ENCODE measurements around the gene RNFT1.
"Not testable (repeated sequence)": the region's sequence is repeated elsewhere in the genome, so short reads cannot be mapped to it uniquely, and the experiment has no call there.

The RNFT1 gene, protein sequence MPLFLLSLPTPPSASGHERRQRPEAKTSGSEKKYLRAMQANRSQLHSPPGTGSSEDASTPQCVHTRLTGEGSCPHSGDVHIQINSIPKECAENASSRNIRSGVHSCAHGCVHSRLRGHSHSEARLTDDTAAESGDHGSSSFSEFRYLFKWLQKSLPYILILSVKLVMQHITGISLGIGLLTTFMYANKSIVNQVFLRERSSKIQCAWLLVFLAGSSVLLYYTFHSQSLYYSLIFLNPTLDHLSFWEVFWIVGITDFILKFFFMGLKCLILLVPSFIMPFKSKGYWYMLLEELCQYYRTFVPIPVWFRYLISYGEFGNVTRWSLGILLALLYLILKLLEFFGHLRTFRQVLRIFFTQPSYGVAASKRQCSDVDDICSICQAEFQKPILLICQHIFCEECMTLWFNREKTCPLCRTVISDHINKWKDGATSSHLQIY

DNA sequence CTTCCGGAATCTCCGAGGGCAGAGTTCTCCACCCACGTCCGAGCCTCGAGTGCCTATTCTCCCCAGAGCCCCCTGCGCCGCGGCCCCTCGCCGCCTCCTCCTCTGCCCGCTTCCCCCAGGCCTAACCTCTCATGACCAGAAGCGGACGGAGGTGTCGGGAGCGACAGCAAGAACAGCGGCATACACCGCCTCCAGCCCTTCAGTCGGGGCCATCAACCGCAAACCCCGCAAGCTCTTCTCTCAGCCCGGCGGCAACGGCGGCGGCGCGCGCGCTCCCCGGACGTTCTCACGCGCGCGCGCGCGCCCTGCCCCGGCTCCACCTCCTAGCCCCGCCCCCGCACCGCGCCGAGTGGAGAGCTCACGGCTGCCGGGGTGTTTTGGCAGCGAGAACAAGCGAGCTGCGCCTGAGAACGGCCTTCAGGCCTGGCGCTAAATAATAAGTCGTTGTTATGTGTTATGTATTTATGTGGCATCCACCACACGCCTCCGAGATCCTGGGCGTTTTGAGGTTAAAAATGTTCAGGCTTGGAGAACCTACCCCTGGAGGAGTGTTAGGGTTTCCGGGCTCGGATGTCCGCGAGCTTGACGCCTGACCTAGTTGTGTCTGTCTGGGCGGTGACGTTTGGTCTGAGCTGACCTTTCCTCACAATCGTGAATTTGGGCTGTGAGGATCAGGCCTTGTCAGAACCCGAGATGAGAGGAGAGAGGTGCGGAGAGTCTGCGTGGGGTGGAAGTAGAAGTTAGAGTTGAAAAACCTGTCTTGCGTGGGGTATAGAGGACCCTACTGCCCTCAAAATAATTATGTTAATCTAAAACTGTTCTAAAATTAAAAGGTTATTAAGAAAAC, at the start of gene RNFT1:
TSS of gene RNFT1 (minus strand) at position 259 of the 847 bp plus-strand sequence. CDS start at position 182, 77 bp downstream.
- Histone ChIP-seq H3K36me3 (ENCODE audit: control insufficient read depth, insufficient read depth, low read length) (no peaks in the 10 kb centered on the region), H3K4me1 (ENCODE audit: control insufficient read depth, insufficient read depth, low read length) (no peaks in the 10 kb centered on the region), H3K9ac (ENCODE audit: low read depth, low read length) (peak within 1 kb of the TSS; percentile 71), H3K4me3 (ENCODE audit: low read depth, low read length) (peak within 1 kb of the TSS; percentile 96), H3K27ac (ENCODE audit: low read depth, low read length) (peak within 1 kb of the TSS; percentile 78), H3K27me3 (ENCODE audit: control insufficient read depth, insufficient read depth, low read length) (peaks cover 12% of the 10 kb centered on the region), H3K9me3 (ENCODE audit: control insufficient read depth, insufficient read depth, low read length) (no peaks in the 10 kb centered on the region)

DNA sequence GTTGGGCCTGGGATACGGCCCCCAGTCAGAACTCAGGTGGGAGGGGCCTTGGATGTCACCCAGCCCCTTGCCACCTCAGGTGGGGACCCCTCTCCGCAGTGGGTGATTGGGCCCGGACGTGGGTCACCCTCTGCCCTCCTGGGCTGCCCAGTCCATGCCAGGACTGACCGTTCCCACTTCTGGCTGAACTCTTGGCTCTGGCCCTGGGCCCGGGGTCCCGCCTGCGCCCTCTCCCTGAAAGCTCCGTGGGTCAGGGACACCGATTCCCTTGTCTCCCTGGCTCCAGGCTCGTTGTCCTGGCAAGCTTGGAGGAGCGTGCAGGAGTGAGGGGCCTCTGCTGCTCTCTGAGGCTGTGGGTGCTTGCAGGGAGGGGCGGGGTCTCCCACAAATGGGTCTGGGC, 44.8 kb upstream of the RNFT1 start:
- H3K9ac ChIP-seq (ENCODE audit: low read depth, low read length); H3K27ac ChIP-seq (ENCODE audit: low read depth, low read length); H3K27me3 ChIP-seq (ENCODE audit: control insufficient read depth, insufficient read depth, low read length); H3K4me3 ChIP-seq (ENCODE audit: low read depth, low read length); H3K4me1 ChIP-seq (ENCODE audit: control insufficient read depth, insufficient read depth, low read length); H3K9me3 ChIP-seq (ENCODE audit: control insufficient read depth, insufficient read depth, low read length); H3K36me3 ChIP-seq (ENCODE audit: control insufficient read depth, insufficient read depth, low read length): not testable (repeated sequence)

DNA sequence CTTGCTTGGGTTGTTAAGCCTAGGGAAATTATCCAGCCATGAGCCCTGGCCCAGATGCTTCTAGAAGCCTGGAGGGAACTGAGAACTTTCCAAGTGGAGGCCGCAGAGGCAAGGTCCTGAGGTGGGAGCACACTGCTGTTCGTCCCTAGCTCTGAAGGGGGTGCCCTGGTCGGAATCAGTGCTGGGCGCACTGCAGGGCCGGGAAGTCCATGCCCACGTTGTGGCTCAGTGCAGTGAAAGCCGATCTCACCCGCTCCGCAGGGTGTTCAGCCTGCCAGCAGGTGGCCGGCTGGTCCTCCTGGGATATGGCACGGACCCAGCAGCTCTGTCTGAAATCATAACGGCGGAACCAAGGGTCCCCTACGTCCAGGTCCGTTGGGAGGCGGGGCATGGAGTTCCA, 43.8 kb upstream of the RNFT1 start:
- H3K4me3 ChIP-seq (ENCODE audit: low read depth, low read length); H3K27ac ChIP-seq (ENCODE audit: low read depth, low read length); H3K4me1 ChIP-seq (ENCODE audit: control insufficient read depth, insufficient read depth, low read length); H3K9ac ChIP-seq (ENCODE audit: low read depth, low read length); H3K27me3 ChIP-seq (ENCODE audit: control insufficient read depth, insufficient read depth, low read length); H3K9me3 ChIP-seq (ENCODE audit: control insufficient read depth, insufficient read depth, low read length); H3K36me3 ChIP-seq (ENCODE audit: control insufficient read depth, insufficient read depth, low read length): not testable (repeated sequence)

DNA sequence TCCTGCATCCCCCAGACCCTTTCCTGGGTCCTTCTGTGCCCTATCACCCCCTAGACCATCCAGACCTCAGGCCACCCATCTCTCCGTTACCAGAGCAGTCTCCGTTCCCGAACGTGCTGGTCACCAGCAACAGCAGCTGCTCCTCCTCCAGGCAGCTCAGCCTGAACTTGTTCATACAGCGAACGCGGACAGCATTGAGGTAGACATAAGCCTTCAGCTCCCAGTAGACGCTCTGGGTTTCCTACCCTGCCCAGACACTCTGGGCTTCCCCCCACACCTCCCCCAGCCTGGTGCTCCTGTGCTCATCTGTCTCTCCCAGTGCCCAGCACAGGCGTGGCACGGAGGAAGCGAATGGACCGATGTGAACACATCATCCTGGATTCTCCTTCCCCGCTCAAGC, 41.6 kb upstream of the RNFT1 start:
- Histone ChIP-seq H3K27ac (ENCODE audit: low read depth, low read length) (no peak overlapping the region), H3K4me3 (ENCODE audit: low read depth, low read length) (no peak overlapping the region), H3K9me3 (ENCODE audit: control insufficient read depth, insufficient read depth, low read length) (no peaks in the 10 kb centered on the region), H3K4me1 (ENCODE audit: control insufficient read depth, insufficient read depth, low read length) (no peaks in the 10 kb centered on the region), H3K36me3 (ENCODE audit: control insufficient read depth, insufficient read depth, low read length) (no peaks in the 10 kb centered on the region), H3K9ac (ENCODE audit: low read depth, low read length) (no peak overlapping the region), H3K27me3 (ENCODE audit: control insufficient read depth, insufficient read depth, low read length) (no peaks in the 10 kb centered on the region)

DNA sequence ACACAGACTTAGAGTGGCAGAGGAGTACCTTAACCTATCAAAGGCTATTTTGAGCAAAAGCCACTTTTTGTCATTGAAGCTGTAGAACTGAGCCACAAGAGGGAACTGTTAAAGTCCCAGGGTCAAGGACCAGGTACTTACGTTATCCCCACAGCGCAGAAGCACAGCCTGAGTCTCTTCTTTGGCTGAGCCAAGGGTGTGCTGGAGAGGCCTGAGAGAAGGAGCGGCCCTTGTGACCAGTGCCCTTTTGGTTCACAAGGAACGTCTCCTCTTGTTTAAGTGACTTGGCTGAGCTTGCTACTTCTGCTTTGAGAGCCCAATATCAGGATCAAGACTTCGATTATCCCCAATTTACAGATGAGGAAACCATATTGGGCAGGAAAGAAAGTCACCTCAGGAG, 40.0 kb upstream of the RNFT1 start:
- not testable (repeated sequence) for H3K27ac ChIP-seq (ENCODE audit: low read depth, low read length); H3K9ac ChIP-seq (ENCODE audit: low read depth, low read length); H3K4me1 ChIP-seq (ENCODE audit: control insufficient read depth, insufficient read depth, low read length); H3K4me3 ChIP-seq (ENCODE audit: low read depth, low read length); H3K36me3 ChIP-seq (ENCODE audit: control insufficient read depth, insufficient read depth, low read length); H3K27me3 ChIP-seq (ENCODE audit: control insufficient read depth, insufficient read depth, low read length); H3K9me3 ChIP-seq (ENCODE audit: control insufficient read depth, insufficient read depth, low read length)

DNA sequence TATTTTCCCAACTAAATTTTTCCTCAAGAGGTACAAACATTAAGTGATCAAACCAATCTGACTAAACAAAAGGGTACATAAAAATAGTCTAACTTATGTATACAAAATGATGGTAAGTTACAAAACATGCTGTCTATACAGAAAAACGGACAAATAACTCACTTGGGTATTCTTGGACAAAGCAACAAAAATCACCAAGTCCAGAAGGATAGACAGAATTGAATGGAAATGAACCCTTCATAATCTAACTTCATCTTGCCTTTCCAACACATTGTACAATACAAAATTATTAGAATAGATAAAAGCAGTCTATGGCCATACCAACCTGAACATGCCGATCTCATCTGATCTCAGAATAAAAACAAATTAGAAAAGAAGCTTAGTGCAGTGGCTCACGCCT, 37.9 kb upstream of the RNFT1 start:
- not testable (repeated sequence) for H3K9ac ChIP-seq (ENCODE audit: low read depth, low read length)

DNA sequence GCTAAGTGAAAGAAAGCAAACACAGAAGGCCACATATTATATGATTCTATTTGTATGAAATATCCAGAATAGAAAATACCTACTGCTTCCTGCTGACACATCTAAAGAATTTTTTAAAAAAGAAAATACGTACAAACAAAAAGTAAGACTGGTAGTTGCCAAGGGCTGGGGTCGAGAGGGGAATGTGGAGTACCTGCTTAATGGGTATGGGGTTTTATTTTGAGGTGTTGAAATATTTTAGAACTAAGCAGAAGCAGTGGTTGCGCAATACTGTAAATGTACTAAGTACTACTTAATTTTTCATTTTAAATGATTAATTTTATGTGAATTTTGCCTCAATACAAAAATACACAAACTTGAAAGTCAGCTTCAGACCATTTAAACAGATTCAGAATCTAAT, 32.1 kb upstream of the RNFT1 start:
- not testable (repeated sequence) for H3K27ac ChIP-seq (ENCODE audit: low read depth, low read length); H3K27me3 ChIP-seq (ENCODE audit: control insufficient read depth, insufficient read depth, low read length)

More for the DNA sequence above, 37.9 kb upstream of the RNFT1 start:
- not testable (repeated sequence) for H3K4me1 ChIP-seq (ENCODE audit: control insufficient read depth, insufficient read depth, low read length); H3K4me3 ChIP-seq (ENCODE audit: low read depth, low read length); H3K36me3 ChIP-seq (ENCODE audit: control insufficient read depth, insufficient read depth, low read length); H3K9me3 ChIP-seq (ENCODE audit: control insufficient read depth, insufficient read depth, low read length); H3K27ac ChIP-seq (ENCODE audit: low read depth, low read length); H3K27me3 ChIP-seq (ENCODE audit: control insufficient read depth, insufficient read depth, low read length)

DNA sequence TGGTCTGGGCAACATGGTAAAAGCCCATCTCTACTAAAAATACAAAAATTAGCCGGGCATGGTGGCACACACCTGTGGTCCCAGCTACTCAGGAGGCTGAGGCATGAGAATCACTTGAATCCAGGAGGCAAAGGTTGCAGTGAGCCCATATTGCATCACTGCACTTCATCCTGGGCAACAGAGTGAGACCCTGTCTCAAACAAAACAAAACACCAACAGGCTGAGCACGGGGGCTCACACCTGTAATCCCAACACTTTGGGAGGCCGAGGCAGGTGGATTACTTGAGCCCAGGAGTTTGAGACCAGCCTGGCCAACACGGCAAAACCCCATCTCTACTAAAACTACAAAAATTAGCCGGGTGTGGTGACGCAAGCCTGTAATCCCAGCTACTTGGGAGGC, 10.6 kb upstream of the RNFT1 start:
- H3K36me3 ChIP-seq (ENCODE audit: control insufficient read depth, insufficient read depth, low read length); H3K9me3 ChIP-seq (ENCODE audit: control insufficient read depth, insufficient read depth, low read length); H3K4me1 ChIP-seq (ENCODE audit: control insufficient read depth, insufficient read depth, low read length); H3K27ac ChIP-seq (ENCODE audit: low read depth, low read length); H3K9ac ChIP-seq (ENCODE audit: low read depth, low read length); H3K4me3 ChIP-seq (ENCODE audit: low read depth, low read length); H3K27me3 ChIP-seq (ENCODE audit: control insufficient read depth, insufficient read depth, low read length): not testable (repeated sequence)

More for the DNA sequence above, 32.1 kb upstream of the RNFT1 start:
- not testable (repeated sequence) for H3K9ac ChIP-seq (ENCODE audit: low read depth, low read length); H3K4me1 ChIP-seq (ENCODE audit: control insufficient read depth, insufficient read depth, low read length); H3K9me3 ChIP-seq (ENCODE audit: control insufficient read depth, insufficient read depth, low read length); H3K36me3 ChIP-seq (ENCODE audit: control insufficient read depth, insufficient read depth, low read length); H3K4me3 ChIP-seq (ENCODE audit: low read depth, low read length)

DNA sequence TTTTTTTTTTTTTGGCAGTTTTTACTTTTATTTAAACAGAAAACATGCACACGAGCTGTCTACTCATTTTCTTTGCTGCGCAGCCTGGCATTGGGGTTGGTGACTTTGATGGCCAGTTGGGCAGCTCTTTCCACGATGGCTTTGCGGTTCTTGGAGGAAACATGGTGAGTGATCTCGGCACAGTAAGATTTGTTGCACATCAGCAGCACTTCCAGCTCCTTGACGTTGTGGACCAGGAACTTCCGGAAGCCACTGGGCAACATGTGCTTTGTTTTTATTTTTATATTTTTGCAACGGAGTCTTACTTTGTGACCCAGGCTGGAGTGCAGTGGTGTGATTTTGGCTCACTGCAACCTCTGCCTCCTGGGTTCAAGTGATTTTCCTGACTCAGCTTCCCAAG, 8.9 kb upstream of the RNFT1 start:
- not testable (repeated sequence) for H3K27ac ChIP-seq (ENCODE audit: low read depth, low read length); H3K4me1 ChIP-seq (ENCODE audit: control insufficient read depth, insufficient read depth, low read length); H3K36me3 ChIP-seq (ENCODE audit: control insufficient read depth, insufficient read depth, low read length); H3K9ac ChIP-seq (ENCODE audit: low read depth, low read length); H3K4me3 ChIP-seq (ENCODE audit: low read depth, low read length); H3K9me3 ChIP-seq (ENCODE audit: control insufficient read depth, insufficient read depth, low read length); H3K27me3 ChIP-seq (ENCODE audit: control insufficient read depth, insufficient read depth, low read length)

DNA sequence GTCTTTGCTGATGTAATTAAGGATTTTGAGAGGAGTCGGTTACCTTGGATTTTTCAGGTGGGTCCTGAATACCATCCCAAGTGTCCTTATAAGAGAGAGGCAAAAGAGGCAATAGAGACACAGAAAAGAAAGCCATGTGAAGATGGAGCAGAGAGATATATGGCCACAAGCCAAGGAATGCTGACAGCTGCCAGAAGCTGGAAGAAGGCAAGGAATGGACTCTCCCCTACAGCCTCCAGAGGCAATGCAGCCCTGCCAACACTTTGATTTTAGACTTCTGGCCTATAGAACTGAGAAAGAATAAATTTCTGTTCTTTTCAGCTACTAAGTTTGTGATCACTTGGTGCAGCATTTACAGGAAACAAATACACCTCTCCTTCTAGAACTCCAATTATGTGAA, 8.2 kb upstream of the RNFT1 start:
- Histone ChIP-seq H3K36me3 (ENCODE audit: control insufficient read depth, insufficient read depth, low read length) (no peaks in the 10 kb centered on the region), H3K4me1 (ENCODE audit: control insufficient read depth, insufficient read depth, low read length) (no peaks in the 10 kb centered on the region), H3K27ac (ENCODE audit: low read depth, low read length) (no peak overlapping the region), H3K27me3 (ENCODE audit: control insufficient read depth, insufficient read depth, low read length) (no peaks in the 10 kb centered on the region), H3K4me3 (ENCODE audit: low read depth, low read length) (no peak overlapping the region), H3K9ac (ENCODE audit: low read depth, low read length) (no peak overlapping the region), H3K9me3 (ENCODE audit: control insufficient read depth, insufficient read depth, low read length) (no peaks in the 10 kb centered on the region)

DNA sequence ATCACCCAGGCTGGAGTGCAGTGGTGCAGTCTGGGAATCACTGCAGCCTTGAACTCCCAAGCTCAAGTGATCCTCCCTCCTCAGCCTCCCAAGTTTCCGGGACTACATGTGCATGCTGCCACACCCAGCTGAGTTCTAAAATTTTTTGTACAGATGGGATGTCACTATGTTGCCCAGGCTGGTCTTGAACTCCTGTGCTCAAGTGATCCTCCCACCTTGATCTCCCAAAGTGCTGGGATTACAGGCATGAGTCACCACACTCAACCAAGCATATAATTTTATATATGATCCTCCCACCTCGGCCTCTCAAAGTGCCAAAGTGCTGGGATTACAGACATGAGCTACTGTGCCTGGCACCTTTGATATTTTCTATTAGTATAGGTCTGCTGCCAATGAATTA, 7.2 kb upstream of the RNFT1 start:
- not testable (repeated sequence) for H3K27ac ChIP-seq (ENCODE audit: low read depth, low read length); H3K9me3 ChIP-seq (ENCODE audit: control insufficient read depth, insufficient read depth, low read length); H3K4me3 ChIP-seq (ENCODE audit: low read depth, low read length); H3K9ac ChIP-seq (ENCODE audit: low read depth, low read length); H3K36me3 ChIP-seq (ENCODE audit: control insufficient read depth, insufficient read depth, low read length); H3K27me3 ChIP-seq (ENCODE audit: control insufficient read depth, insufficient read depth, low read length); H3K4me1 ChIP-seq (ENCODE audit: control insufficient read depth, insufficient read depth, low read length)

All from HUES48 (cell line).